ENCODE measurements around the gene SNX5.

DNA sequence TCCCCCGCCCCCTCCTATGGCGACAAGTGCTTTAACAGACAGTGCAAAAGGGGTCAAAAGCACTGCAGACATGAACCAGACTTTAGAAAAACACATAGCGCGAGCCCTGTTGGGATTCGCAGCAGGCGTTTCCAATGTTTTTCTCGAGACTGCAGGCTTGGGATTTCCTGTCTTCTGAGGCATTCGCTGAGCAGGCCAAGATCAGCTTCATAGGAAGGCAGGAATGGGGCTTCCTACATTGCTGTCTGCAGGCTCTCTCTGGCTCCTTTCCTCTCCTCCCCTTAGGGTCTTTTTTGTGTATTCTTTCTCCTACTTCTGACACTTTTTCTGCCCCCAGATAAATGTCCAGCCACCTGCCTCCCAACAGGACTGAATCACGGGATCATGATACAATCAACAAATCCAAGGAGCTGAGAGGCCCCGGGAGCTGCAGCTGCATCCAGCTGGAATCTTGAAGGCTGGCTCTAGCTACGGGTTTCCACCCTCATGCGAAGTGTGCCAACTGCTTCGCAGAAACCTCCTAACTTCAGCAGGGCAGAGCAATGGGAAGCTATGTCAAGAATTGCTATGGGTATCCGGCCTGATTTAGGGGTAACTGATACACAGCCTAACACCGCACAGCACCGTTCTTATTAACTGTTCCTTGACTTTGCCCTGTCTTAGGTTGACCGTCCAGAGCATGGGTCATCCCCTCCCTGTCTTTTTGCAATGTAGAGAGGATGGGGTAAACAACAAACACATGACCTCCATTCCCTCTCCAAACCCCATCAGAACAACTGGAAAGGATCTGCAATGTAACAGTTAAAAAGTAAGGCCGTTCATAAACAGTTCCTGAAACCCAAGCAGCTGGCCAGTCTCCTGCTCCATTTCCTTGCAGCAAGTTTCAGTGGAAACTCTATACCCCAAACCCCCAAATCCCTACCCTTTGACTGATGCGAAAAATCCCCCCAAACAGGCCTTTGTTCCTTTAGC lies 31.5 kb downstream of the SNX5 start:
- TF ChIP-seq, protein P1, sequence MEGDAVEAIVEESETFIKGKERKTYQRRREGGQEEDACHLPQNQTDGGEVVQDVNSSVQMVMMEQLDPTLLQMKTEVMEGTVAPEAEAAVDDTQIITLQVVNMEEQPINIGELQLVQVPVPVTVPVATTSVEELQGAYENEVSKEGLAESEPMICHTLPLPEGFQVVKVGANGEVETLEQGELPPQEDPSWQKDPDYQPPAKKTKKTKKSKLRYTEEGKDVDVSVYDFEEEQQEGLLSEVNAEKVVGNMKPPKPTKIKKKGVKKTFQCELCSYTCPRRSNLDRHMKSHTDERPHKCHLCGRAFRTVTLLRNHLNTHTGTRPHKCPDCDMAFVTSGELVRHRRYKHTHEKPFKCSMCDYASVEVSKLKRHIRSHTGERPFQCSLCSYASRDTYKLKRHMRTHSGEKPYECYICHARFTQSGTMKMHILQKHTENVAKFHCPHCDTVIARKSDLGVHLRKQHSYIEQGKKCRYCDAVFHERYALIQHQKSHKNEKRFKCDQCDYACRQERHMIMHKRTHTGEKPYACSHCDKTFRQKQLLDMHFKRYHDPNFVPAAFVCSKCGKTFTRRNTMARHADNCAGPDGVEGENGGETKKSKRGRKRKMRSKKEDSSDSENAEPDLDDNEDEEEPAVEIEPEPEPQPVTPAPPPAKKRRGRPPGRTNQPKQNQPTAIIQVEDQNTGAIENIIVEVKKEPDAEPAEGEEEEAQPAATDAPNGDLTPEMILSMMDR (IDR thresholded peaks at IDR 0.05), result no peak
- TF ChIP-seq POLR2AphosphoS5 (IDR thresholded peaks at IDR 0.05; ENCODE audit: low read depth, low read length), result no peak
- no peak for TF ChIP-seq SIN3A (IDR thresholded peaks at IDR 0.05; ENCODE audit: borderline replicate concordance, insufficient read depth, low read depth, low read length)
- TF ChIP-seq, protein P2, sequence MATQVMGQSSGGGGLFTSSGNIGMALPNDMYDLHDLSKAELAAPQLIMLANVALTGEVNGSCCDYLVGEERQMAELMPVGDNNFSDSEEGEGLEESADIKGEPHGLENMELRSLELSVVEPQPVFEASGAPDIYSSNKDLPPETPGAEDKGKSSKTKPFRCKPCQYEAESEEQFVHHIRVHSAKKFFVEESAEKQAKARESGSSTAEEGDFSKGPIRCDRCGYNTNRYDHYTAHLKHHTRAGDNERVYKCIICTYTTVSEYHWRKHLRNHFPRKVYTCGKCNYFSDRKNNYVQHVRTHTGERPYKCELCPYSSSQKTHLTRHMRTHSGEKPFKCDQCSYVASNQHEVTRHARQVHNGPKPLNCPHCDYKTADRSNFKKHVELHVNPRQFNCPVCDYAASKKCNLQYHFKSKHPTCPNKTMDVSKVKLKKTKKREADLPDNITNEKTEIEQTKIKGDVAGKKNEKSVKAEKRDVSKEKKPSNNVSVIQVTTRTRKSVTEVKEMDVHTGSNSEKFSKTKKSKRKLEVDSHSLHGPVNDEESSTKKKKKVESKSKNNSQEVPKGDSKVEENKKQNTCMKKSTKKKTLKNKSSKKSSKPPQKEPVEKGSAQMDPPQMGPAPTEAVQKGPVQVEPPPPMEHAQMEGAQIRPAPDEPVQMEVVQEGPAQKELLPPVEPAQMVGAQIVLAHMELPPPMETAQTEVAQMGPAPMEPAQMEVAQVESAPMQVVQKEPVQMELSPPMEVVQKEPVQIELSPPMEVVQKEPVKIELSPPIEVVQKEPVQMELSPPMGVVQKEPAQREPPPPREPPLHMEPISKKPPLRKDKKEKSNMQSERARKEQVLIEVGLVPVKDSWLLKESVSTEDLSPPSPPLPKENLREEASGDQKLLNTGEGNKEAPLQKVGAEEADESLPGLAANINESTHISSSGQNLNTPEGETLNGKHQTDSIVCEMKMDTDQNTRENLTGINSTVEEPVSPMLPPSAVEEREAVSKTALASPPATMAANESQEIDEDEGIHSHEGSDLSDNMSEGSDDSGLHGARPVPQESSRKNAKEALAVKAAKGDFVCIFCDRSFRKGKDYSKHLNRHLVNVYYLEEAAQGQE (IDR thresholded peaks at IDR 0.05; ENCODE audit: insufficient read depth in 1 of 2, low read depth in 2 of 2, low read length in 1 of 2), result no peak
- no peak for TF ChIP-seq TCF7L2 (IDR thresholded peaks at IDR 0.05; ENCODE audit: low read depth, low read length)
